ENCODE measurements around the gene HCN3.
"Not testable (repeated sequence)": the region's sequence is repeated elsewhere in the genome, so short reads cannot be mapped to it uniquely, and the experiment has no call there.

Gene HCN3

DNA sequence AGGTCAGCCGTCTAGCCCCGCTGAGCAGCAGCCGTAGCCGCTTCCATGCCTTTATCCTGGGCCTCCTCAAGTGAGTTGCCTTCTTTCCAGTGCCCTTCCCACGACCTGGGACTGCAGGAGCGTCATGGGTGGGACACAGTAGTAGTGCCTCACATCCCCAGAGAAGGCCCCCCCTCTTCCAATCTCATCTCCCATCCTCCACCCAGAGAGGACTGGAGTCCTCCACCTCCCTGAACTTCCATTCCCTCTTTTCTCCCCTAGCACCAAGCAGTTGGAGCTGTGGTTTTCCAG is 48.3 kb downstream of the HCN3 start:
- no peaks in the 10 kb centered on the region for H3K27me3 ChIP-seq (replicated peaks; ENCODE audit: control insufficient read depth, insufficient read depth, low read length)
- H3K4me3 ChIP-seq (replicated peaks; ENCODE audit: low read depth, low read length) = no peak overlapping the region
- no peak for DNase-seq (ENCODE audit: extremely low read depth, insufficient read length)
- peaks cover 5% of the 10 kb centered on the region for H3K36me3 ChIP-seq (ENCODE audit: control insufficient read depth, insufficient read depth, low read length)
- TF ChIP-seq, protein P1, sequence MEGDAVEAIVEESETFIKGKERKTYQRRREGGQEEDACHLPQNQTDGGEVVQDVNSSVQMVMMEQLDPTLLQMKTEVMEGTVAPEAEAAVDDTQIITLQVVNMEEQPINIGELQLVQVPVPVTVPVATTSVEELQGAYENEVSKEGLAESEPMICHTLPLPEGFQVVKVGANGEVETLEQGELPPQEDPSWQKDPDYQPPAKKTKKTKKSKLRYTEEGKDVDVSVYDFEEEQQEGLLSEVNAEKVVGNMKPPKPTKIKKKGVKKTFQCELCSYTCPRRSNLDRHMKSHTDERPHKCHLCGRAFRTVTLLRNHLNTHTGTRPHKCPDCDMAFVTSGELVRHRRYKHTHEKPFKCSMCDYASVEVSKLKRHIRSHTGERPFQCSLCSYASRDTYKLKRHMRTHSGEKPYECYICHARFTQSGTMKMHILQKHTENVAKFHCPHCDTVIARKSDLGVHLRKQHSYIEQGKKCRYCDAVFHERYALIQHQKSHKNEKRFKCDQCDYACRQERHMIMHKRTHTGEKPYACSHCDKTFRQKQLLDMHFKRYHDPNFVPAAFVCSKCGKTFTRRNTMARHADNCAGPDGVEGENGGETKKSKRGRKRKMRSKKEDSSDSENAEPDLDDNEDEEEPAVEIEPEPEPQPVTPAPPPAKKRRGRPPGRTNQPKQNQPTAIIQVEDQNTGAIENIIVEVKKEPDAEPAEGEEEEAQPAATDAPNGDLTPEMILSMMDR (IDR thresholded peaks at IDR 0.05; ENCODE audit: insufficient read depth, low read length, poor library complexity, severe bottlenecking) = no peak

DNA sequence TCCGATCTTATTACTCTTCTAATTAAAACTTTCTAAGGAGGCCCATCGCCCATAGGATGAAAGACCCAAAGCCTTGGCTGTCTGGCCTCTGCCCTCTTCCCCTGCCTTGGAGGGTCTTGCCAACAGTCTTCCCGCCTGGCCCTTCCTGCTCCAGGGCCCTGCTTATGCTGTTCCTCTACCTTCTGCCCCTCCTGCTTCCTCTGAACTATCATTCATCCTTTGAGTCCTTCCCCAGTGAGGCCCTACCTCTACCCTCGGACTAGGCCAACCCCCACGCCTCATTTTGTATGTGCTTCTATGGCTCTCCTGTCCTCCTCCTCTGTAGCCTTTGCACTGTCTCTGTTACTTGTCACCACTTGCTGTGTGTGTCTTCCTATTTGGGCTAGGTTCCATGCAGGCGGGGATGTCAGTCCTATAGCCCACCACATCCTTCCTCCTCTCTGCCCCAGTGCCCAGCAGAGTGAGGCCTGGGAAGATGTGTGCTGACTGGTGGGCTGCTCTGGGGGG is 48.8 kb downstream of the HCN3 start:
- peaks cover 9% of the 10 kb centered on the region for H3K36me3 ChIP-seq (ENCODE audit: control insufficient read depth, insufficient read depth, low read length)
- H3K4me3 ChIP-seq (replicated peaks; ENCODE audit: low read depth, low read length) = no peak overlapping the region

DNA sequence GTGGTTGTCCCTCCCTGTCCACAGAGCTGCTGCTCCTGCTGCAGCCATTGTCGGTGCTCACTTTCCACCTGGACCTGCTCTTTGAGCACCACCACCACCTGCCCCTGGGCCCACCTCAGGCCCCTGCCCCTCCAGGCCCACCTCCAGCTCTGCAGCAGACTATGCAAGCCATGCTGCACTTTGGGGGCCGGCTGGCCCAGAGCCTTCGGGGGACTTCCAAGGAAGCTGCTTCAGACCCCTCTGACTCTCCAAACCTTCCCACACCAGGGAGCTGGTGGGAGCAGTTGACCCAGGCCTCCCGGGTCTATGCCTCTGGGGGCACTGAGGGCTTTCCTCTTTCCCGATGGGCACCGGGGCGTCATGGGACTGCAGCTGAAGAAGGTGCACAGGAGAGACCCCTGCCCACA is 49.4 kb downstream of the HCN3 start:
- Histone ChIP-seq H3K36me3 (ENCODE audit: control insufficient read depth, insufficient read depth, low read length) (peaks cover 9% of the 10 kb centered on the region), H3K27me3 (replicated peaks; ENCODE audit: control insufficient read depth, insufficient read depth, low read length) (no peaks in the 10 kb centered on the region), H3K4me3 (replicated peaks; ENCODE audit: low read depth, low read length) (no peak overlapping the region)
- TF ChIP-seq, protein P1 (IDR thresholded peaks at IDR 0.05; ENCODE audit: insufficient read depth, low read length, poor library complexity, severe bottlenecking) = no peak
- DNase-seq (ENCODE audit: extremely low read depth, insufficient read length) = peak; percentile 15

More for the DNA sequence above, 48.8 kb downstream of the HCN3 start:
- H3K27me3 ChIP-seq (replicated peaks; ENCODE audit: control insufficient read depth, insufficient read depth, low read length) = no peaks in the 10 kb centered on the region
- TF ChIP-seq, protein P1 (IDR thresholded peaks at IDR 0.05; ENCODE audit: insufficient read depth, low read length, poor library complexity, severe bottlenecking) = no peak
- DNase-seq (ENCODE audit: extremely low read depth, insufficient read length) = no peak

DNA sequence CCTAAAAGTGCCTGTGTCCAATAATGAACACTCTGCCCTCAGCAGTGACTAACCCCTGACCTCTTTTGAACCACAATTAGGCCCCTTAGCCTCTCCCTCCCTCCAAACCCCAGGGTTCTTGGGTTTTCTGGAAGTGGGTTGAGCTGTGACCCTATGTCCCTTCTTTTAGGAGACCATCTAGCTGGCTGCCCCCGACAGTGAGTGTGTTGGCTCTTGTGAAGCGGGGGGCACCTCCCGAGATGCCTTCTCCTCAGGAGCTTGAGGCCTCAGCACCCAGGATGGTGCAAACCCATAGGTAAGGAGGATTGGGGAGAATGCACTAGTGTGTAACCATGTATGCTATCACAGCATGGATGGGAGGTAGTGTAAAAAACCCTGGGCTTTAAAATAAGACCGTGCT is 50.7 kb downstream of the HCN3 start:
- Histone ChIP-seq H3K4me3 (replicated peaks; ENCODE audit: low read depth, low read length) (no peak overlapping the region), H3K36me3 (ENCODE audit: control insufficient read depth, insufficient read depth, low read length) (peaks cover 9% of the 10 kb centered on the region)
- TF ChIP-seq, protein P1 (IDR thresholded peaks at IDR 0.05; ENCODE audit: insufficient read depth, low read length, poor library complexity, severe bottlenecking) = no peak

DNA sequence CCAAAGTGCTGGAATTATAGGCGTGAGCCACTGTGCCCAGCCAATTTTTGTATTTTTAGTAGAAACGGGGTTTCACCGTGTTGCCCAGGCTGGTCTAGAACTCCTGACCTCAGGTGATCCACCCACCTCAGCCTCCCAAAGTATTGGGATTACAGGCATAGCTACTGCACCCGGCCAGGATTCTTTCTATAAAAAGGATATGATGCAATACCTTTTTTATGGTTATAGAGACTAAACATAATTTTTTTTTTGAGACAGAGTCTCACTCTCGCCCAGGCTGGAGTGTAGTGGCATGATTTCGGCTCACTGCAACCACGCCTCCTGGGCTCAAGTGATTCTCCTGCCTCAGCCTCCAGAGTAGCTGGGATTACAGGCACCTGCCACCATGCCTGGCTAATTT is 51.6 kb downstream of the HCN3 start:
- not testable (repeated sequence) for H3K27me3 ChIP-seq (replicated peaks; ENCODE audit: control insufficient read depth, insufficient read depth, low read length); H3K36me3 ChIP-seq (ENCODE audit: control insufficient read depth, insufficient read depth, low read length); H3K4me3 ChIP-seq (replicated peaks; ENCODE audit: low read depth, low read length); DNase-seq (ENCODE audit: extremely low read depth, insufficient read length)

More for the DNA sequence above, 50.7 kb downstream of the HCN3 start:
- H3K27me3 ChIP-seq (replicated peaks; ENCODE audit: control insufficient read depth, insufficient read depth, low read length) = no peaks in the 10 kb centered on the region
- no peak for DNase-seq (ENCODE audit: extremely low read depth, insufficient read length)

DNA sequence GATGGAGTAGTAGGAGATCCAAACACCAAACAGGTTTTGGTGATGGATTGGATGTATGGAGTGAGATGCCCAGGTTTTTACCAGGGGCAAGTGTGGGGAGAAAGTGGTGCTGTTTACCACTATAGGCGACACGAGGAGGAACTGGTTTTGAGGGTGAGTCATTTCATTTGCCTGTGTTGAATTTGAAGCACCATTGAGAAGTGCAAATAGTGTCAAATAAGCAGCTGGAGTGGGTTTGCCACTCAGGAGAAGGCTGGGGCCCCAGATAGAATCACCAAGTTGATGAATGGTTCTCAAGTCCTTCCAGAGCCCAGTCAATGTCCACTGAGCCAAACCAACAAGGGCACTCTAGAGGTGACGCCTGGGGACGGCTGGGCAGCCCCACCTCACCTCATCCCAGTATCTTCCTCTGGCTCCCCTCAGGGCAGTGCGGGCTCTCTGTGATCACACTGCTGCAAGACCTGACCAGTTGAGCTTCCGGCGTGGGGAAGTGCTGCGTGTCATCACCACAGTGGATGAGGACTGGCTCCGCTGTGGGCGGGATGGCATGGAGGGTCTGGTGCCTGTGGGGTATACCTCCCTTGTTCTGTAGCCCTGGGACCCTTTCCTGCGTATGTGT is 52.8 kb downstream of the HCN3 start:
- no peak for DNase-seq (ENCODE audit: extremely low read depth, insufficient read length)
- TF ChIP-seq, protein P1 (IDR thresholded peaks at IDR 0.05; ENCODE audit: insufficient read depth, low read length, poor library complexity, severe bottlenecking) = no peak

More for the DNA sequence above, 52.8 kb downstream of the HCN3 start:
- no peak overlapping the region for H3K4me3 ChIP-seq (replicated peaks; ENCODE audit: low read depth, low read length)
- no peaks in the 10 kb centered on the region for H3K27me3 ChIP-seq (replicated peaks; ENCODE audit: control insufficient read depth, insufficient read depth, low read length)
- H3K36me3 ChIP-seq (ENCODE audit: control insufficient read depth, insufficient read depth, low read length) = peaks cover 13% of the 10 kb centered on the region
